Suprapubic skin (tissue), 4 donors: ENCODE measurements around the gene FGD3. TPM values are rescaled to one million over a fixed set of nuclear protein-coding genes. Genes with fewer than 3 reads are reported as not detected.

Experiments
- DNase-seq, 2 donors: peaks; one replicate each; pipeline ENCODE4 v3.0.0-alpha.2; 2019; ENCODE audit warnings: low spot score in 2 of 2
- H3K27ac ChIP-seq: fragments of 200-600 bp; sonication (generic); one replicate; pipeline ENCODE4 v1.5.1; 2019
- H3K27me3 ChIP-seq: fragments of 200-600 bp; sonication (generic); one replicate; pipeline ENCODE4 v1.5.1; 2019
- H3K36me3 ChIP-seq: fragments of 200-600 bp; sonication (generic); one replicate; pipeline ENCODE4 v1.5.1; 2019
- H3K4me1 ChIP-seq: fragments of 200-600 bp; sonication (generic); one replicate; pipeline ENCODE4 v1.5.1; 2019
- H3K4me3 ChIP-seq: fragments of 200-600 bp; sonication (generic); one replicate; pipeline ENCODE4 v1.5.1; 2019; ENCODE audit warnings: mild to moderate bottlenecking
- H3K9me3 ChIP-seq: fragments of 200-600 bp; sonication (generic); one replicate; pipeline ENCODE4 v1.5.1; 2019
- EP300 ChIP-seq: sonication (generic); formaldehyde crosslinking; IDR thresholded peaks from one replicate; pipeline ENCODE4 v1.6.1; 2017; ENCODE audit warnings: antibody characterized with exemption
- POLR2A ChIP-seq, 2 donors: fragments of 450-650 bp; IDR thresholded peaks; one replicate each; pipeline ENCODE4 v1.6.1; 2017; ENCODE audit warnings: antibody characterized with exemption in 2 of 2, mild to moderate bottlenecking in 2 of 2, moderate library complexity in 2 of 2
- POLR2AphosphoS5 ChIP-seq, 3 donors: sonication (generic); formaldehyde crosslinking; IDR thresholded peaks; one replicate each; pipeline ENCODE4 v1.6.1; 2017; ENCODE audit warnings: antibody characterized with exemption in 3 of 3
- WGBS: methylation state at CpG from one replicate; pipeline ENCODE4 v1.1.5; 2018; 5-methylcytosine and 5-hydroxymethylcytosine counted together
- total RNA-seq, 4 donors: library from RNA; depleted of rRNA; stranded (reverse); fragments of >200 nt; gene quantifications; one replicate each; pipeline ENCODE4 v1.1.0, GENCODE V29; 2016
- TF ChIP-seq, protein P1 (sequence below), 2 donors: fragments of 200-600 bp in 1 of 2; fragments of 450-650 bp in 1 of 2; sonication (generic) in 1 of 2; IDR thresholded peaks; one replicate each; pipeline ENCODE4 v1.5.1; 2016 to 2019; ENCODE audit warnings: antibody characterized with exemption in 2 of 2, mild to moderate bottlenecking in 1 of 2, moderate library complexity in 1 of 2

Gene FGD3
- total RNA-seq, 4 donors from 2014 or later: 4.6 to 9.2 (median 6.6) TPM

DNA sequence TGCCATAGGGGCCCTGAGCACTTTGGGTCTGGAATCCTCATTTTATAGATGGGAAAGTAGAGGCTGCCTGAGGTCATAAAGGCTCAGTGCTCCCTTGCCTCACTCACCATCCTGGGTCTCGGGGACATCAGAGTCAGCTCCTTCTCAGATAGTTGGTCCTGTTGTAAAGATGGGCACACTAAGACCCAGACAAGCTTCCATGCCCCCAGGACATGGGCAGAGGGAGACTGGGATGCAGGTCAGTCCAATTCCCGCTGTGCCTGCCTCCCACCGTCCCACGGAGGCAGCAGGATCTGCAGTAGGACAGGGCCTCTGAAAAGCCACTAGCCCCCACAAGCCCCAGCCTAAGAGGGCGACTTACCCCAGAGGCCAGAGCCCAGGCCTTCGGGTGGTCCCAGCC is 92.1 kb downstream of the FGD3 start:
- Histone ChIP-seq H3K4me3 (no peak overlapping the region), H3K4me1 (no peaks in the 10 kb centered on the region), H3K36me3 (no peaks in the 10 kb centered on the region), H3K9me3 (no peaks in the 10 kb centered on the region), H3K27ac (no peak overlapping the region), H3K27me3 (no peaks in the 10 kb centered on the region)
- DNase-seq: no peak
- WGBS: 86% methylated on average over 6 of the region's 6 CpGs
- TF ChIP-seq POLR2A (IDR thresholded peaks at IDR 0.05): no peak
- TF ChIP-seq POLR2AphosphoS5 (IDR thresholded peaks at IDR 0.05): no peak
- TF ChIP-seq, protein P1, sequence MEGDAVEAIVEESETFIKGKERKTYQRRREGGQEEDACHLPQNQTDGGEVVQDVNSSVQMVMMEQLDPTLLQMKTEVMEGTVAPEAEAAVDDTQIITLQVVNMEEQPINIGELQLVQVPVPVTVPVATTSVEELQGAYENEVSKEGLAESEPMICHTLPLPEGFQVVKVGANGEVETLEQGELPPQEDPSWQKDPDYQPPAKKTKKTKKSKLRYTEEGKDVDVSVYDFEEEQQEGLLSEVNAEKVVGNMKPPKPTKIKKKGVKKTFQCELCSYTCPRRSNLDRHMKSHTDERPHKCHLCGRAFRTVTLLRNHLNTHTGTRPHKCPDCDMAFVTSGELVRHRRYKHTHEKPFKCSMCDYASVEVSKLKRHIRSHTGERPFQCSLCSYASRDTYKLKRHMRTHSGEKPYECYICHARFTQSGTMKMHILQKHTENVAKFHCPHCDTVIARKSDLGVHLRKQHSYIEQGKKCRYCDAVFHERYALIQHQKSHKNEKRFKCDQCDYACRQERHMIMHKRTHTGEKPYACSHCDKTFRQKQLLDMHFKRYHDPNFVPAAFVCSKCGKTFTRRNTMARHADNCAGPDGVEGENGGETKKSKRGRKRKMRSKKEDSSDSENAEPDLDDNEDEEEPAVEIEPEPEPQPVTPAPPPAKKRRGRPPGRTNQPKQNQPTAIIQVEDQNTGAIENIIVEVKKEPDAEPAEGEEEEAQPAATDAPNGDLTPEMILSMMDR (IDR thresholded peaks at IDR 0.05): no peak
- no peak for TF ChIP-seq EP300

DNA sequence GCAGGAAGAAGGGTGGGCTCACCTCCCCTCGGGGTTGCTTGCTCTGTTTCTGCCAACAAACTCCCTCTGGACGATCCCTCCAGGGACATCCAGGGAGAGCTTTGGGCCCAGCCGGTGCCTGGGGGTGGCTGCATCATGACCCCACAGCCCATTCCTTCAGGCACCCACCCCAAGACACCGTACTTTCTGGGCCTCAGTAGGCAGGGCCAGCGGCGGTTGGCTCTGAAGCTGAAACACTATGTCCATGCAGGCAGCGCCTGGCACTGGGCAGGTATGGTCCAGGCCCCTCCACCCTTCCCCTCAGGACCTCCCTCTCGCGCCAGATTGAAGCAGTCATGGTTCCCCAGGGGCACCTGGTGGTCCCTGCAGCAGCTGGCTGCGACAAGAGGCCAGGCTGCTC is 92.7 kb downstream of the FGD3 start:
- DNase-seq: no peak
- no peaks in the 10 kb centered on the region for H3K4me1 ChIP-seq
- no peaks in the 10 kb centered on the region for H3K36me3 ChIP-seq
- 88% methylated on average over 6 of the region's 10 CpGs for WGBS
- no peaks in the 10 kb centered on the region for H3K9me3 ChIP-seq
- H3K27me3 ChIP-seq: no peaks in the 10 kb centered on the region
- TF ChIP-seq, protein P1 (IDR thresholded peaks at IDR 0.05): no peak
- TF ChIP-seq POLR2A (IDR thresholded peaks at IDR 0.05) (no peak), EP300 (no peak), POLR2AphosphoS5 (IDR thresholded peaks at IDR 0.05) (no peak)
- no peak overlapping the region for H3K27ac ChIP-seq
- no peak overlapping the region for H3K4me3 ChIP-seq

GRCh38 chr9:93040409-93040808 is 93.1 kb downstream of the FGD3 start:
- Histone ChIP-seq H3K36me3 (no peaks in the 10 kb centered on the region), H3K27ac (no peak overlapping the region), H3K27me3 (no peaks in the 10 kb centered on the region), H3K4me1 (no peaks in the 10 kb centered on the region), H3K4me3 (no peak overlapping the region), H3K9me3 (no peaks in the 10 kb centered on the region)
- WGBS: 75% methylated on average over 7 of the region's 7 CpGs
- TF ChIP-seq POLR2AphosphoS5 (IDR thresholded peaks at IDR 0.05): no peak
- TF ChIP-seq, protein P1 (IDR thresholded peaks at IDR 0.05): no peak
- no peak for TF ChIP-seq POLR2A (IDR thresholded peaks at IDR 0.05)
- TF ChIP-seq EP300: no peak
- DNase-seq: no peak

- Histone ChIP-seq H3K27me3 (no peaks in the 10 kb centered on the region), H3K4me3 (no peak overlapping the region), H3K9me3 (no peaks in the 10 kb centered on the region), H3K36me3 (no peaks in the 10 kb centered on the region), H3K27ac (no peak overlapping the region), H3K4me1 (no peaks in the 10 kb centered on the region)
- DNase-seq: no peak
- no peak for TF ChIP-seq EP300
- TF ChIP-seq POLR2AphosphoS5 (IDR thresholded peaks at IDR 0.05): no peak
- TF ChIP-seq POLR2A (IDR thresholded peaks at IDR 0.05): no peak
- TF ChIP-seq, protein P1 (IDR thresholded peaks at IDR 0.05): no peak
- 78% methylated on average over 5 of the region's 6 CpGs for WGBS
Observed at GRCh38 chr9:93041108-93041802, 93.9 kb downstream of the FGD3 start.

GRCh38 chr9:93043122-93043521 is 95.8 kb downstream of the FGD3 start:
- DNase-seq: no peak
- H3K4me1 ChIP-seq: no peaks in the 10 kb centered on the region
- no peak overlapping the region for H3K4me3 ChIP-seq
- no peak overlapping the region for H3K27ac ChIP-seq
- H3K9me3 ChIP-seq: no peaks in the 10 kb centered on the region
- H3K36me3 ChIP-seq: no peaks in the 10 kb centered on the region
- no peaks in the 10 kb centered on the region for H3K27me3 ChIP-seq
- TF ChIP-seq POLR2A (IDR thresholded peaks at IDR 0.05) (no peak), POLR2AphosphoS5 (IDR thresholded peaks at IDR 0.05) (no peak), EP300 (no peak)
- TF ChIP-seq, protein P1 (IDR thresholded peaks at IDR 0.05): no peak
- WGBS: 92% methylated on average over 6 of the region's 6 CpGs
